IMR-90 (cell line): ENCODE results near the gene INHA. TPM values are rescaled to one million over a fixed set of nuclear protein-coding genes. Genes with fewer than 3 reads are reported as not detected.

Experiments used
- ATAC-seq: fragments of 200-7000 bp; cut with Tn5 transposase; 2 replicates; pipeline ENCODE4 v1.9.1; 2020; ENCODE audit warnings: low read depth, mild to moderate bottlenecking, moderate library complexity
- BruUV-seq: library from RNA; stranded (reverse); fragments of 400-500 nt; replicated peaks from 2 replicates; lab custom pipeline; 2021; lab: Mats Ljungman, UMichigan
- CTCF ChIA-PET: fragments of 300-600 bp; formaldehyde crosslinking; extraction: SDS; loops from one replicate; lab custom pipeline; 2021; ENCODE audit warnings: antibody characterized with exemption; lab: Yijun Ruan, JAX
- POLR2A ChIA-PET: fragments of 300-600 bp; sonication (Branson Sonifier 250); formaldehyde crosslinking; loops from one replicate; lab custom pipeline; 2022; ENCODE audit warnings: antibody characterized with exemption; ENCODE audit not compliant: unreplicated experiment; lab: Charles Lee
- DNase-seq: peaks from one replicate; pipeline ENCODE4 v3.0.0; 2013
- H2AFZ ChIP-seq: replicated peaks from 2 replicates; pipeline ENCODE3; 2013; ENCODE audit warnings: low read length, mild to moderate bottlenecking; ENCODE audit not compliant: poor library complexity
- H2AK5ac ChIP-seq: 2 replicates; pipeline ENCODE4 v1.6.1; 2013; ENCODE audit warnings: low read depth, low read length, inconsistent platforms
- H2AK9ac ChIP-seq: replicated peaks from 2 replicates; pipeline ENCODE3; 2013; ENCODE audit warnings: mild to moderate bottlenecking, low read depth, low read length, moderate library complexity; ENCODE audit not compliant: poor library complexity
- H2BK120ac ChIP-seq: 2 replicates; pipeline ENCODE4 v1.6.1; 2013; ENCODE audit warnings: low read depth, low read length, inconsistent platforms
- H2BK15ac ChIP-seq: 3 replicates; pipeline ENCODE4 v1.6.1; 2013; ENCODE audit warnings: low read depth, low read length, inconsistent platforms
- H2BK20ac ChIP-seq: 2 replicates; pipeline ENCODE4 v1.6.1; 2013; ENCODE audit warnings: low read depth, mild to moderate bottlenecking, inconsistent platforms, low read length, moderate library complexity
- H2BK5ac ChIP-seq: 2 replicates; pipeline ENCODE4 v1.6.1; 2013; ENCODE audit warnings: mild to moderate bottlenecking, low read depth, low read length, inconsistent platforms; ENCODE audit not compliant: poor library complexity, severe bottlenecking
- H3K14ac ChIP-seq: replicated peaks from 2 replicates; pipeline ENCODE4 v1.6.1; 2013; ENCODE audit warnings: low read depth, low read length, inconsistent platforms
- H3K18ac ChIP-seq: 2 replicates; pipeline ENCODE4 v1.6.1; 2013; ENCODE audit warnings: low read depth, low read length, control low read depth
- H3K23ac ChIP-seq: 2 replicates; pipeline ENCODE4 v1.6.1; 2013; ENCODE audit warnings: low read depth, low read length, inconsistent platforms
- H3K27ac ChIP-seq: 2 replicates; pipeline ENCODE4 v1.5.1; 2013; ENCODE audit warnings: mild to moderate bottlenecking, control low read depth, low read length; ENCODE audit not compliant: insufficient read depth
- H3K27me3 ChIP-seq: 2 replicates; pipeline ENCODE4 v1.6.1; 2013; ENCODE audit warnings: low read length; ENCODE audit not compliant: control insufficient read depth, insufficient read depth
- H3K36me3 ChIP-seq: 2 replicates; pipeline ENCODE4 v1.6.1; 2013; ENCODE audit warnings: low read length, mixed read lengths; ENCODE audit not compliant: control insufficient read depth, insufficient read depth
- H3K4ac ChIP-seq: 2 replicates; pipeline ENCODE4 v1.6.1; 2013; ENCODE audit warnings: low read depth, low read length, inconsistent platforms
- H3K4me1 ChIP-seq: 2 replicates; pipeline ENCODE4 v1.6.1; 2013; ENCODE audit warnings: low read length, mixed read lengths; ENCODE audit not compliant: control insufficient read depth, insufficient read depth
- H3K4me2 ChIP-seq: 2 replicates; pipeline ENCODE4 v1.6.1; 2013; ENCODE audit warnings: low read depth, mild to moderate bottlenecking, control low read depth, low read length, moderate library complexity
- H3K4me3 ChIP-seq: 2 replicates; pipeline ENCODE4 v1.5.1; 2013; ENCODE audit warnings: low read depth, mild to moderate bottlenecking, control low read depth, low read length, moderate library complexity; ENCODE audit not compliant: insufficient read depth
- H3K56ac ChIP-seq: 2 replicates; pipeline ENCODE4 v1.6.1; 2013; ENCODE audit warnings: low read length, inconsistent platforms; ENCODE audit not compliant: insufficient read depth; ENCODE audit errors: extremely low read depth
- H3K79me1 ChIP-seq, 2 experiments: 2 replicates each; pipeline ENCODE4 v1.6.1; 2013; ENCODE audit warnings: low read length in 2 of 2, inconsistent platforms in 1 of 2, low read depth in 1 of 2
- H3K9ac ChIP-seq: 2 replicates; pipeline ENCODE4 v1.6.1; 2013; ENCODE audit warnings: low read depth, low read length, control low read depth
- H3K9me1 ChIP-seq: 2 replicates; pipeline ENCODE4 v1.6.1; 2013; ENCODE audit warnings: low read length, inconsistent platforms; ENCODE audit not compliant: insufficient read depth
- H3K9me3 ChIP-seq: 2 replicates; pipeline ENCODE4 v1.6.1; 2013; ENCODE audit warnings: low read length; ENCODE audit not compliant: control insufficient read depth, insufficient read depth
- H4K20me1 ChIP-seq: 2 replicates; pipeline ENCODE4 v1.6.1; 2013; ENCODE audit warnings: low read length, inconsistent platforms; ENCODE audit not compliant: insufficient read depth
- H4K5ac ChIP-seq: 2 replicates; pipeline ENCODE4 v1.6.1; 2013; ENCODE audit warnings: mild to moderate bottlenecking, low read depth, low read length, control low read depth
- H4K8ac ChIP-seq, 2 experiments: 2 replicates each; pipeline ENCODE4 v1.6.1; 2013; ENCODE audit warnings: low read depth in 2 of 2, low read length in 2 of 2, control low read depth in 1 of 2, inconsistent platforms in 1 of 2
- H4K91ac ChIP-seq: 2 replicates; pipeline ENCODE4 v1.6.1; 2013; ENCODE audit warnings: low read depth, low read length, inconsistent platforms; ENCODE audit not compliant: insufficient read depth
- BHLHE40 ChIP-seq: fragments of 150-350 bp; IDR thresholded peaks from 2 replicates; pipeline ENCODE4 v1.6.1; 2016; ENCODE audit warnings: mild to moderate bottlenecking, low read depth, low read length
- CEBPB ChIP-seq: IDR thresholded peaks from 2 replicates; pipeline ENCODE4 v1.6.1; 2012; ENCODE audit warnings: low read depth, low read length, improper control_type of control experiment
- FOS ChIP-seq: fragments of 150-350 bp; IDR thresholded peaks from 2 replicates; pipeline ENCODE4 v1.6.1; 2016; ENCODE audit warnings: low read depth, low read length
- NFE2L2 ChIP-seq: fragments of 150-350 bp; IDR thresholded peaks from 2 replicates; pipeline ENCODE4 v1.6.1; 2016; ENCODE audit warnings: low read depth, mild to moderate bottlenecking, low read length
- POLR2A ChIP-seq: IDR thresholded peaks from 2 replicates; pipeline ENCODE4 v1.6.1; 2012; ENCODE audit warnings: mild to moderate bottlenecking, low read depth, low read length
- RAD21 ChIP-seq: IDR thresholded peaks from 2 replicates; pipeline ENCODE4 v1.6.1; 2012; ENCODE audit warnings: low read length, improper control_type of control experiment
- WGBS, 2 experiments: methylation state at CpG; one replicate each; pipeline versions ENCODE4 v1.1.5 to v1.1.7; 2013; ENCODE audit warnings: missing lambda C conversion rate in 2 of 2; ENCODE audit not compliant: insufficient read length in 1 of 2; ENCODE audit errors: extremely low coverage in 2 of 2; 5-methylcytosine and 5-hydroxymethylcytosine counted together
- dilution Hi-C: fragments of 300-500 bp; cut with HindIII; formaldehyde crosslinking; loops from one replicate; pipeline ENCODE4 v1.14.3; 2018; ENCODE audit warnings: low sequenced_read_pairs; ENCODE audit not compliant: unreplicated experiment
- in situ Hi-C: fragments of 300-500 bp; cut with MboI; formaldehyde crosslinking; loops from 3 replicates; pipeline ENCODE4 v1.14.3; 2019; ENCODE audit warnings: low sequenced_read_pairs, inconsistent platforms, mixed read lengths
- intact Hi-C: fragments of 100-400 bp; cut with micrococcal nuclease; formaldehyde crosslinking; loops from 2 replicates; pipeline ENCODE4 v1.10.0; 2022
- polyA plus RNA-seq, 3 experiments: library from polyadenylated mRNA; depleted of rRNA; stranded (reverse); fragments of >200 nt; gene quantifications; 2 replicates each; pipeline ENCODE4 v1.2.3, GENCODE V29; 2012; ENCODE audit warnings: low replicate concordance in 1 of 3
- total RNA-seq: library from RNA; depleted of rRNA; stranded (reverse); fragments of >200 nt; gene quantifications from 2 replicates; pipeline ENCODE4 v1.2.3, GENCODE V29; 2012

Gene INHA
- total and polyA plus RNA-seq, 2 of the 4 experiments (the other 2 are of a cell fraction): 0.96 TPM; not detected in 1

- CTCF ChIA-PET: no interaction called here
- Histone ChIP-seq H4K20me1 (no peaks in the 10 kb centered on the region), H3K14ac (no peak overlapping the region), H3K23ac (no peak overlapping the region), H3K18ac (no peak overlapping the region), H3K4ac (no peak overlapping the region), H3K4me3 (no peak overlapping the region), H2AFZ (no peak overlapping the region), H2BK120ac (no peak overlapping the region), H4K8ac (no peak overlapping the region), H3K56ac (no peak overlapping the region), H3K9ac (no peak overlapping the region), H4K91ac (no peak overlapping the region), H3K36me3 (peaks cover 51% of the 10 kb centered on the region), H3K4me1 (no peaks in the 10 kb centered on the region), H3K4me2 (no peak overlapping the region), H3K27ac (no peak overlapping the region), H2AK9ac (no peak overlapping the region), H2BK20ac (no peak overlapping the region), H3K9me1 (no peaks in the 10 kb centered on the region), H2BK5ac (no peak overlapping the region), H4K5ac (no peak overlapping the region), H2BK15ac (no peak overlapping the region), H3K9me3 (no peaks in the 10 kb centered on the region), H2AK5ac (no peak overlapping the region), H3K79me1 (no peaks in the 10 kb centered on the region; a peak in 1 of 4 replicates), H3K27me3 (no peaks in the 10 kb centered on the region)
- POLR2A ChIA-PET: no interaction called here
- no TSS peak for BruUV-seq
- DNase-seq (no peak), ATAC-seq (no peak)
- WGBS, 2 experiments: 93% methylated on average over 8 of the region's 15 CpGs; no CpG with 5 or more reads in 1 of the 2 experiments
- intact Hi-C loops (no loop called here), in situ Hi-C loops (no loop called here), dilution Hi-C loops (no loop called here)
- TF ChIP-seq NFE2L2 (no peak), BHLHE40 (no peak), RAD21 (no peak), POLR2A (no peak), CEBPB (no peak), FOS (no peak)
Measured at GRCh38 chr2:219607931-219608330, 35.8 kb downstream of the INHA start.
